ENCODE data around the gene SERAC1.

DNA sequence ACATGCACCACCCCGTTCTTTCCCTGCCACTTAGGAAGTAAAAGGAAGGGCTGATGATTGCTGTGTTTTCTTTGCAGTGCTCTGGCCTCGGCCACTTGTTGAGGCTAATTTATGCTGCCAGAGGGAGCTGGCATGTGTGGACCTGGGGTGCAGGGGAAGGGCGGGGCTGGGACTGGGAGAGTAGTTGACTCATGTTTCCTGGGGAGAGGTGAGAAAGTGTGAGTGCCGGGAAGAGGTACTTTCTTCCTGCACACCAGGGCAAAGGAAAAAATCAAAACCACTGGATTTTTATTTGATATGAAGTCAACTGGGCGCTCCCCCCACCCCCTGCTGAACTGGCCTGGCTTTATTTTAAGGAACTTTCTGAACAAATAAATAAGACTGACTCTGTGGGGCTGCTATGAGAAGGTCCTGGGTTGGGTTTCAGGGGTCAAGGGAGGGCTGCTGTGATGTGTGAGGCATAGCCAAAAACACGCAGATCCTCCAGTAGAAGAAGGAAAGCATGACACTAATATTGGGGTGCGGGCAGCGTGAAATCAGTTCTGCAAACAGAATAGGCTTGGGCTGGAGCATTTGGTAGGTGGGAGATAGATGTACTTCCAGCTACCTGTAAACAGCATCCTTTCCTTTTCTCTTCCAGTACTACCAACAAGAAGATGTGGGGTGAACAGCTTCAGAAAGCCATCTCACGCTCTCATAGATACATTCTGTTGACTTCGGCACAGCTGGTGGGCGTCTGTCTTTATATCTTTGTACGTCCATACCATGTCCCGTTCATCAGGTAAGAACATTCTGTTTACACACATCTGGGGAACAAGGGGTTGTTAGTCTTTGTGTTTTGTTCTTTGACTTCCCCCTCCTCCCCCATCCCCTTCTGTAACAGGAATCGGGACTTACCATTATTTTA lies 98.9 kb downstream of the SERAC1 start:
- TF ChIP-seq HDGF (IDR thresholded peaks at IDR 0.05) = no peak
- TF ChIP-seq, protein P1, sequence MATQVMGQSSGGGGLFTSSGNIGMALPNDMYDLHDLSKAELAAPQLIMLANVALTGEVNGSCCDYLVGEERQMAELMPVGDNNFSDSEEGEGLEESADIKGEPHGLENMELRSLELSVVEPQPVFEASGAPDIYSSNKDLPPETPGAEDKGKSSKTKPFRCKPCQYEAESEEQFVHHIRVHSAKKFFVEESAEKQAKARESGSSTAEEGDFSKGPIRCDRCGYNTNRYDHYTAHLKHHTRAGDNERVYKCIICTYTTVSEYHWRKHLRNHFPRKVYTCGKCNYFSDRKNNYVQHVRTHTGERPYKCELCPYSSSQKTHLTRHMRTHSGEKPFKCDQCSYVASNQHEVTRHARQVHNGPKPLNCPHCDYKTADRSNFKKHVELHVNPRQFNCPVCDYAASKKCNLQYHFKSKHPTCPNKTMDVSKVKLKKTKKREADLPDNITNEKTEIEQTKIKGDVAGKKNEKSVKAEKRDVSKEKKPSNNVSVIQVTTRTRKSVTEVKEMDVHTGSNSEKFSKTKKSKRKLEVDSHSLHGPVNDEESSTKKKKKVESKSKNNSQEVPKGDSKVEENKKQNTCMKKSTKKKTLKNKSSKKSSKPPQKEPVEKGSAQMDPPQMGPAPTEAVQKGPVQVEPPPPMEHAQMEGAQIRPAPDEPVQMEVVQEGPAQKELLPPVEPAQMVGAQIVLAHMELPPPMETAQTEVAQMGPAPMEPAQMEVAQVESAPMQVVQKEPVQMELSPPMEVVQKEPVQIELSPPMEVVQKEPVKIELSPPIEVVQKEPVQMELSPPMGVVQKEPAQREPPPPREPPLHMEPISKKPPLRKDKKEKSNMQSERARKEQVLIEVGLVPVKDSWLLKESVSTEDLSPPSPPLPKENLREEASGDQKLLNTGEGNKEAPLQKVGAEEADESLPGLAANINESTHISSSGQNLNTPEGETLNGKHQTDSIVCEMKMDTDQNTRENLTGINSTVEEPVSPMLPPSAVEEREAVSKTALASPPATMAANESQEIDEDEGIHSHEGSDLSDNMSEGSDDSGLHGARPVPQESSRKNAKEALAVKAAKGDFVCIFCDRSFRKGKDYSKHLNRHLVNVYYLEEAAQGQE (IDR thresholded peaks at IDR 0.05; ENCODE audit: low read depth, low read length) = no peak
- TF ChIP-seq PAX5 (IDR thresholded peaks at IDR 0.05; ENCODE audit: borderline replicate concordance, low read depth, low read length) = no peak
- TF ChIP-seq, protein P2, sequence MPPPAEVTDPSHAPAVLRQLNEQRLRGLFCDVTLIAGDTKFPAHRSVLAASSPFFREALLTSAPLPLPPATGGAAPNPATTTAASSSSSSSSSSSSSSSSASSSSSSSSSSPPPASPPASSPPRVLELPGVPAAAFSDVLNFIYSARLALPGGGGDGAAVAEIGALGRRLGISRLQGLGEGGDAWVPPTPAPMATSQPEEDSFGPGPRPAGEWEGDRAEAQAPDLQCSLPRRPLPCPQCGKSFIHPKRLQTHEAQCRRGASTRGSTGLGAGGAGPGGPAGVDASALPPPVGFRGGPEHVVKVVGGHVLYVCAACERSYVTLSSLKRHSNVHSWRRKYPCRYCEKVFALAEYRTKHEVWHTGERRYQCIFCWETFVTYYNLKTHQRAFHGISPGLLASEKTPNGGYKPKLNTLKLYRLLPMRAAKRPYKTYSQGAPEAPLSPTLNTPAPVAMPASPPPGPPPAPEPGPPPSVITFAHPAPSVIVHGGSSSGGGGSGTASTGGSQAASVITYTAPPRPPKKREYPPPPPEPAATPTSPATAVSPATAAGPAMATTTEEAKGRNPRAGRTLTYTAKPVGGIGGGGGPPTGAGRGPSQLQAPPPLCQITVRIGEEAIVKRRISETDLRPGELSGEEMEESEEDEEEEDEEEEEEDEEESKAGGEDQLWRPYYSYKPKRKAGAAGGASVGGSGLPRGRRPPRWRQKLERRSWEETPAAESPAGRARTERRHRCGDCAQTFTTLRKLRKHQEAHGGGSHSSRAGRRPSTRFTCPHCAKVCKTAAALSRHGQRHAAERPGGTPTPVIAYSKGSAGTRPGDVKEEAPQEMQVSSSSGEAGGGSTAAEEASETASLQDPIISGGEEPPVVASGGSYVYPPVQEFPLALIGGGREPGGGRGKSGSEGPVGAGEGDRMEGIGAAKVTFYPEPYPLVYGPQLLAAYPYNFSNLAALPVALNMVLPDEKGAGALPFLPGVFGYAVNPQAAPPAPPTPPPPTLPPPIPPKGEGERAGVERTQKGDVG (CRISPR knock-in tag; IDR thresholded peaks at IDR 0.05) = no peak
- TF ChIP-seq POLR2A (IDR thresholded peaks at IDR 0.05; ENCODE audit: low read depth, low read length) = no peak
- TF ChIP-seq, protein P3, sequence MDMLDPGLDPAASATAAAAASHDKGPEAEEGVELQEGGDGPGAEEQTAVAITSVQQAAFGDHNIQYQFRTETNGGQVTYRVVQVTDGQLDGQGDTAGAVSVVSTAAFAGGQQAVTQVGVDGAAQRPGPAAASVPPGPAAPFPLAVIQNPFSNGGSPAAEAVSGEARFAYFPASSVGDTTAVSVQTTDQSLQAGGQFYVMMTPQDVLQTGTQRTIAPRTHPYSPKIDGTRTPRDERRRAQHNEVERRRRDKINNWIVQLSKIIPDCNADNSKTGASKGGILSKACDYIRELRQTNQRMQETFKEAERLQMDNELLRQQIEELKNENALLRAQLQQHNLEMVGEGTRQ (IDR thresholded peaks at IDR 0.05; ENCODE audit: borderline replicate concordance, low read depth, low read length) = no peak
- TF ChIP-seq, protein P4, sequence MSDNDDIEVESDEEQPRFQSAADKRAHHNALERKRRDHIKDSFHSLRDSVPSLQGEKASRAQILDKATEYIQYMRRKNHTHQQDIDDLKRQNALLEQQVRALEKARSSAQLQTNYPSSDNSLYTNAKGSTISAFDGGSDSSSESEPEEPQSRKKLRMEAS (IDR thresholded peaks at IDR 0.05; ENCODE audit: low read depth, low read length) = no peak

All from GM12878 (cell line).